HG03558 (cell line): ENCODE measurements around the gene SAMD14.
"Not testable (repeated sequence)": the region's sequence is repeated elsewhere in the genome, so short reads cannot be mapped to it uniquely, and the experiment has no call there.

Source experiments
- ATAC-seq: cut with Tn5 transposase; IDR thresholded peaks from one replicate; pipeline ENCODE4 v1.9.1; 2021; ENCODE audit warnings: moderate number of reproducible peaks; ENCODE audit not compliant: unreplicated experiment; ENCODE audit errors: extremely low read depth

The SAMD14 gene

DNA sequence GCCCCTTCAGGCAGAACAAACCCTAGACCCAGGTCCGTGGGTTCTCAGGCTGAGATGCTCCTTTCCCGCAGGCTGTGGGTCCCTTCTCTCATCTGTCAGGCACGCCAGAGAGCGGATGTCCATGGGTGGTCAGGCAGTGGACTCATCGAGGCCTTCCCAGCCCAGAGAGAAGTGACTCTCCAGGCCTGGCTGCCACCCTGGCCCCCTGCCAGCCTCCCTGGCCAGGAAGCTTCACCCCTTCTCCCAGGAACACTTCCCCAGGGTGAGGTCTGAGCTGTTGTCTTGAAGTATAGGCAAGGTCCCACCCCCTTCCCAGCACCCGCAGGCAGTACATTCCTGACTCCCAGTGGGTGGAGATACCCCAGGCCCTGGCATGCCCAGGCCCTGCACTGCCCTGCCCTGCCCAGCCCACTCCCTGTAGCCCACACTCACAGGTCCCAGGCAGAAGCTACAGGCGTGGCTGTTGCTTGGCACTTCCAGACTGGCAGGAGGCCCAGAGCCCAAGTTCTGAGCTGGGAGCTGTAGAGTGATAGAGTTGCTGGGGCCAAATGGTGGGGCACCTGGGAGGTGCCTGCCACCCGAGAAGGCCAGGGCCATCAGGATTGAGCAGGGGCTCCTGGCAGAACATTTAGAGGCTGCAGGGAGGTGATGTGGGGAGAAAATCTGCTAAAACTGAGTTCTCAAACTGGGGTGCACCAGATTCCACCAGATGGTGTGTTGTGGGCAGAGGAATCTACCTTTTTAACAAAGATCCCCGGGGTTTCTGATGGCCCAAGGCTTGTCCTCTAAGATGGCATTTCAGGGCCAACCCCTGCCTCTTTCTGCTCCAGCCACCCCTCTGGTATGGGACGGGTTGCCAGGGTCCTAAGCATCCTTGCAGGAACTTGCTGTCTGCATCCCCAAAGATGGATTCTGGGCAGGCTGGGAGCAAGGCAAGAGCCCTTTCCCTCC lies 67.4 kb downstream of the SAMD14 start:
- ATAC-seq, result no peak

GRCh38 chr17:50061713-50062045 lies 68.3 kb downstream of the SAMD14 start:
- ATAC-seq, result not testable (repeated sequence)

DNA sequence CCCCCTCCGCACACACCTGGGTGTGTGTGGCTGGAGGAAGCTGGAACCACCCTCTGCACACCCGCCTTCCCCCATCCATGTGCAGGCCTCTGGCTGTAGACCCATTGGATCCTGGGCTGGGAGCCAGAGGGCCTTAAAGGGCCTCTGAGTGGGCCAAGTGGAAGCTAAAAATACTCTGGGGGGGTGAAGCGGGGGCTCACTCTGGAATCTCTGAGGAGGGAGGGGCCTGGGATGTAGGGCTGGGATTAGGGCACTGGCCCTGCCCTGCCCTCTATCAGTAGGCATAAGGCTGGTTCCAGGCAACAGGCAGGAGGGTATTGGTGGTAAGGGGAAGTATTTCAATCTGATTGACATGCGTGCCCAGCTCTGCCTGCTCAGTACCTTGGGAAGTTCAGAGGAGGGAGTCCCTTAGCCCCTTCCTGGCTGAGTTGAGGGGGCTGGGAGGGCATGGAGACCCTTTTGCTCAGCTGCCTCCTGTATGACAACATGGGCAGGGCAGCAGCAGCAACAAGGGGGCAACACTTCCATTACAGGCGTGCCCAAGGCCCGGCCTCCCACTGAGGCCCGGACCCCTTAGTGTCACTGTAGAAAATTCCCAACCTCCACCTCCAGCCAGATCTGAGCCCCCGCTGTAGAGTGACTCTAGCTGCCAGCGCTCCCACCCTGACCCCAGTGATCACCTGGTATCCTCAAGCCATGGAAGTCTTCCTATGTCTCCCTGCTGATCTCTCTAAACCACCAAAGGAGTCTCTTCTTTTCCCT lies 68.8 kb downstream of the SAMD14 start:
- no peak for ATAC-seq
